Hepatocyte (in vitro differentiated cells): ENCODE results near the gene PFDN6. TPM values are rescaled to one million over a fixed set of nuclear protein-coding genes. Genes with fewer than 3 reads are reported as not detected.

Experiments used
- DNase-seq: peaks from one replicate; pipeline ENCODE4 v3.0.0-alpha.2; 2016; ENCODE audit warnings: low spot score
- H2AFZ ChIP-seq: fragments of 200-600 bp; sonication (generic); 2 replicates; pipeline ENCODE4 v1.6.0; 2016; ENCODE audit warnings: antibody characterized with exemption, mild to moderate bottlenecking
- H3K27ac ChIP-seq: fragments of 200-600 bp; sonication (generic); 2 replicates; pipeline ENCODE4 v1.5.1; 2016; ENCODE audit warnings: mild to moderate bottlenecking
- H3K27me3 ChIP-seq: fragments of 200-600 bp; sonication (generic); 2 replicates; pipeline ENCODE4 v1.6.1; 2016
- H3K36me3 ChIP-seq: fragments of 200-600 bp; sonication (generic); replicated peaks from 2 replicates; pipeline ENCODE4 v1.5.1; 2016; ENCODE audit warnings: low read depth; ENCODE audit not compliant: insufficient read depth
- H3K4me1 ChIP-seq: fragments of 200-600 bp; sonication (generic); 2 replicates; pipeline ENCODE4 v1.5.1; 2016; ENCODE audit warnings: mild to moderate bottlenecking, moderate library complexity; ENCODE audit not compliant: insufficient read depth
- H3K4me2 ChIP-seq: fragments of 200-600 bp; sonication (generic); 2 replicates; pipeline ENCODE4 v1.6.0; 2016
- H3K4me3 ChIP-seq: fragments of 200-600 bp; sonication (generic); 2 replicates; pipeline ENCODE4 v1.5.1; 2016; ENCODE audit warnings: mild to moderate bottlenecking
- H3K79me2 ChIP-seq: fragments of 200-600 bp; sonication (generic); 2 replicates; pipeline ENCODE4 v1.6.0; 2017; ENCODE audit warnings: mild to moderate bottlenecking
- H3K9me2 ChIP-seq: fragments of 200-600 bp; sonication (generic); replicated peaks from 2 replicates; pipeline ENCODE4 v1.6.0; 2017; ENCODE audit warnings: mild to moderate bottlenecking; ENCODE audit not compliant: insufficient read depth
- H3K9me3 ChIP-seq: fragments of 200-600 bp; sonication (generic); 2 replicates; pipeline ENCODE4 v1.5.1; 2016; ENCODE audit warnings: low read depth, mild to moderate bottlenecking
- H4K20me1 ChIP-seq: fragments of 200-600 bp; sonication (generic); 2 replicates; pipeline ENCODE4 v1.6.0; 2016; ENCODE audit warnings: mild to moderate bottlenecking; ENCODE audit not compliant: insufficient read depth, poor library complexity, severe bottlenecking
- CTCF ChIP-seq: fragments of 200-600 bp; sonication (generic); IDR thresholded peaks from 2 replicates; pipeline ENCODE4 v1.5.1; 2016; ENCODE audit warnings: antibody characterized with exemption, mild to moderate bottlenecking; ENCODE audit not compliant: poor library complexity
- EZH2 ChIP-seq: fragments of 200-600 bp; sonication (generic); IDR thresholded peaks from 2 replicates; pipeline ENCODE4 v1.6.1; 2016; ENCODE audit warnings: antibody characterized with exemption, mild to moderate bottlenecking, borderline replicate concordance
- EZH2phosphoT487 ChIP-seq: fragments of 200-600 bp; sonication (generic); IDR thresholded peaks from one replicate; pipeline ENCODE4 v1.6.1; 2018; ENCODE audit warnings: antibody characterized with exemption, mild to moderate bottlenecking, low read depth, moderate library complexity; ENCODE audit not compliant: unreplicated experiment, severe bottlenecking
- WGBS: methylation state at CpG from one replicate; pipeline ENCODE4 v1.1.6; 2016; ENCODE audit warnings: low lambda C conversion rate; ENCODE audit errors: missing lambda C conversion rate; 5-methylcytosine and 5-hydroxymethylcytosine counted together
- polyA plus RNA-seq: library from polyadenylated mRNA; unstranded; fragments of >200 nt; fragmentation: Nextera tagmentation; extraction: Ambion mirVana; gene quantifications from 2 replicates; pipeline ENCODE4 v1.2.1, GENCODE V29; 2016
- total RNA-seq: library from RNA; depleted of rRNA; stranded (reverse); fragments of >200 nt; gene quantifications from 2 replicates; pipeline ENCODE4 v1.2.3, GENCODE V29; 2014

The PFDN6 gene
- total and polyA plus RNA-seq, 2 experiments from 2014 or later, result 19.5 to 52.7 TPM

DNA sequence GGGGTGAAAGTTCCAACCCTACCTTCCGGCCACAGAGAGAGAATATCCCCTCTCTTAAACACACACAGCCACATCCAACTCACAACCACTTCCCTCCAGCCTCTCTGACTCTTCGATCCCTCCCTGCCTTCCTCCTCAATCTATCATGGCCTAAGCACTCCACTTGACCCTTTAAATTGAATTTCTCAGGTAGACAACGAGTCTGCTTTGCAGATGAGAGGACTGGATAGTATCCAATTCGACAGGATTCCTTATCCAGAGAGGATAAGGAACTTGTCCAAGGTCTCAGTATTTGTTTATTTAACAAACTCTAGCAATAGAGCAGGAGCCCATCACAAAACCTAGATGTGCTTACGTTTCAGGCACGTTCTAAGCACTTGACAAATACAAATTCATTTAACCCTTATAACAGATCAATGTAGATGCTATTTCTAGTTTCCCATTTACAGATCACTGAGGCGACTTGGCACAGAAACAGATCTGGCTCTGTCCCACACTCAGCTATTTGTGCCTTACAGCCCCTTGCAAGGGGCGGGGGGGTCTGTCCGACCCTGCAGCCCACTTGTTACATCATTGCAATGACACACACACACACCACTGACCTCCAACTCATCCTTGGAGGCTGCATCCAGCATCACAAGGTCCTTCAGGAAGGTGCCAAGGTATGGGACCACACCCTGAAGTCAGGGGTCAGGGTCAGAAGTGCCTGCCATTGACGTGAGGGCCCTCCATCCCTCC, 4.9 kb downstream of the PFDN6 start:
- H3K4me2 ChIP-seq, result no peak overlapping the region
- no peaks in the 10 kb centered on the region for H3K9me3 ChIP-seq
- H2AFZ ChIP-seq, result no peak overlapping the region
- peaks cover 13% of the 10 kb centered on the region for H3K4me1 ChIP-seq
- TF ChIP-seq EZH2phosphoT487, result no peak
- TF ChIP-seq CTCF, result no peak
- no peaks in the 10 kb centered on the region for H3K9me2 ChIP-seq
- peaks cover 37% of the 10 kb centered on the region for H3K79me2 ChIP-seq
- H3K27me3 ChIP-seq, result no peaks in the 10 kb centered on the region
- WGBS, result 73% methylated on average over 10 of the region's 10 CpGs
- H4K20me1 ChIP-seq, result no peaks in the 10 kb centered on the region
- no peaks in the 10 kb centered on the region for H3K36me3 ChIP-seq
- no peak overlapping the region for H3K27ac ChIP-seq
- H3K4me3 ChIP-seq, result no peak overlapping the region
- DNase-seq, result no peak

GRCh38 chr6:33295621-33296369, 6.4 kb downstream of the PFDN6 start:
- Histone ChIP-seq H3K27me3 (no peaks in the 10 kb centered on the region), H3K36me3 (no peaks in the 10 kb centered on the region), H3K9me2 (no peaks in the 10 kb centered on the region), H3K4me2 (no peak overlapping the region), H3K27ac (no peak overlapping the region), H3K79me2 (peaks cover 33% of the 10 kb centered on the region), H3K4me1 (peaks cover 11% of the 10 kb centered on the region), H3K4me3 (no peak overlapping the region), H4K20me1 (peaks cover 5% of the 10 kb centered on the region), H2AFZ (no peak overlapping the region), H3K9me3 (no peaks in the 10 kb centered on the region)
- no peak for DNase-seq
- WGBS, result 88% methylated on average over 13 of the region's 15 CpGs
- TF ChIP-seq CTCF (no peak), EZH2phosphoT487 (no peak), EZH2 (no peak)

DNA sequence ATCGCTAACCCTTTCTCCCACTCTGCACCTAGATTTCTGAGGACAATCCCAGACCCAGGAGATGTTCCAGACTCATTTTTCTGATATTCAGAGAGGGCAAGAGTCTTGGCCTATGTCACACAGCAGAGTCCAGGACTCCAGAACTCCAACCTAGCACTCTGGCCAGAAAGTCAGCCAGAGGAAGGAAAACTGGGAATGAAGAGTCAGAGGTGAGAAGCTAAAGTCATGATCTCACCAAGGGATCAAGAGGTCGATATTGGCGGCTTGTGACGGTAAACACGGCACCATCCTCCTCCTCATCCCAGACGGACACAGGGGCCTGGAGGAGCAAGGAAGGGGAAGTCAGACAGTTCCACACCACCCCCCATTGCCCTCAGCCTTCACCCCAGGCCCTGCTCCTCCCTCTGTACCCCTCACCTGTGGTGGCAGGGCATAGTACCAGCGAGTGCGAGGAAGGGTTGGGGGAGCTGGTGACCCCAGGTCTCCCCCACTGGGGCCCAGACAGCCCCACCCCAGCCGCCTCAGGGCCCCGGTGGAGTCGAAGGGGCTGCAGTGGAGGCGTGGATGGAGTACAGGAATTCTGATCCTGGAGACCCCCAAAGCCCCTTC, 7.5 kb downstream of the PFDN6 start:
- peaks cover 39% of the 10 kb centered on the region for H3K79me2 ChIP-seq
- DNase-seq, result no peak
- H3K4me1 ChIP-seq, result peaks cover 16% of the 10 kb centered on the region
- H2AFZ ChIP-seq, result no peak overlapping the region
- TF ChIP-seq EZH2, result no peak
- no peak for TF ChIP-seq CTCF
- no peak for TF ChIP-seq EZH2phosphoT487
- H3K27ac ChIP-seq, result peak overlapping the region; percentile 99
- H3K9me3 ChIP-seq, result no peaks in the 10 kb centered on the region
- peaks cover 5% of the 10 kb centered on the region for H4K20me1 ChIP-seq
- H3K27me3 ChIP-seq, result no peaks in the 10 kb centered on the region
- H3K9me2 ChIP-seq, result no peaks in the 10 kb centered on the region
- H3K36me3 ChIP-seq, result no peaks in the 10 kb centered on the region
- peak overlapping the region; percentile 94 for H3K4me2 ChIP-seq
- 66% methylated on average over 12 of the region's 12 CpGs for WGBS
- peak overlapping the region; percentile 82 for H3K4me3 ChIP-seq
